GM23338 (cell line): Measurements from ENCODE around the gene AP5Z1. TPM values are rescaled to one million over a fixed set of nuclear protein-coding genes. Genes with fewer than 3 reads are reported as not detected.

ENCODE experiments used
- ATAC-seq: fragments of 200-7000 bp; cut with Tn5 transposase; 3 replicates; pipeline ENCODE4 v1.9.1; 2020
- DNase-seq: peaks from one replicate; pipeline ENCODE4 v3.0.0-alpha.2; 2015; ENCODE audit warnings: low spot score
- H2AFZ ChIP-seq: fragments of 200-600 bp; sonication (generic); 2 replicates; pipeline ENCODE4 v1.8.0; 2016; ENCODE audit warnings: antibody characterized with exemption, mild to moderate bottlenecking, moderate library complexity
- H3F3A ChIP-seq: fragments of 200-600 bp; sonication (generic); replicated peaks from 2 replicates; pipeline ENCODE4 v1.8.0; 2017; ENCODE audit warnings: antibody characterized with exemption, mixed run types, low read depth
- H3K27ac ChIP-seq: fragments of 200-600 bp; sonication (generic); 2 replicates; pipeline ENCODE4 v1.6.1; 2016; ENCODE audit warnings: low read depth
- H3K27me3 ChIP-seq: fragments of 200-600 bp; sonication (generic); 2 replicates; pipeline ENCODE4 v1.8.0; 2016; ENCODE audit warnings: mild to moderate bottlenecking, mixed run types, moderate library complexity; ENCODE audit not compliant: insufficient read depth
- H3K36me3 ChIP-seq: fragments of 200-600 bp; sonication (generic); 2 replicates; pipeline ENCODE4 v1.8.0; 2016; ENCODE audit warnings: mild to moderate bottlenecking; ENCODE audit not compliant: insufficient read depth
- H3K4me1 ChIP-seq: fragments of 200-600 bp; sonication (generic); 2 replicates; pipeline ENCODE4 v1.8.0; 2016; ENCODE audit warnings: mild to moderate bottlenecking, moderate library complexity; ENCODE audit not compliant: insufficient read depth
- H3K4me2 ChIP-seq: fragments of 200-600 bp; sonication (generic); 2 replicates; pipeline ENCODE4 v1.7.1; 2017; ENCODE audit warnings: mixed run types
- H3K4me3 ChIP-seq: fragments of 200-600 bp; sonication (generic); 2 replicates; pipeline ENCODE4 v1.6.1; 2016; ENCODE audit warnings: mixed run types
- H3K79me2 ChIP-seq: fragments of 200-600 bp; sonication (generic); replicated peaks from 2 replicates; pipeline ENCODE4 v1.8.0; 2017; ENCODE audit warnings: mild to moderate bottlenecking; ENCODE audit not compliant: insufficient read depth
- H3K9me2 ChIP-seq: fragments of 200-600 bp; sonication (generic); 2 replicates; pipeline ENCODE4 v1.8.0; 2017; ENCODE audit not compliant: insufficient read depth
- H4K20me1 ChIP-seq: fragments of 200-600 bp; sonication (generic); replicated peaks from 2 replicates; pipeline ENCODE4 v1.8.0; 2017; ENCODE audit warnings: mild to moderate bottlenecking; ENCODE audit not compliant: insufficient read depth
- H3K27ac Mint-ChIP-seq: 2 replicates; pipeline ENCODE4 v1.8.0; 2020; ENCODE audit warnings: inconsistent platforms, mild to moderate bottlenecking, moderate library complexity, mixed read lengths
- H3K27me3 Mint-ChIP-seq: 3 replicates; pipeline ENCODE4 v1.8.0; 2022; ENCODE audit warnings: low read depth, mild to moderate bottlenecking, moderate library complexity, mixed read lengths, inconsistent platforms; ENCODE audit not compliant: insufficient read depth, poor library complexity
- H3K36me3 Mint-ChIP-seq: 3 replicates; pipeline ENCODE4 v1.8.0; 2021; ENCODE audit warnings: low read depth, mild to moderate bottlenecking, inconsistent platforms, moderate library complexity, mixed read lengths
- H3K4me1 Mint-ChIP-seq: 3 replicates; pipeline ENCODE4 v1.8.0; 2020; ENCODE audit warnings: mild to moderate bottlenecking, inconsistent platforms, mixed read lengths
- H3K4me3 Mint-ChIP-seq: 3 replicates; pipeline ENCODE4 v1.8.0; 2021; ENCODE audit warnings: moderate library complexity, mild to moderate bottlenecking, inconsistent platforms, mixed read lengths
- H3K9me3 Mint-ChIP-seq: 3 replicates; pipeline ENCODE4 v1.8.0; 2020; ENCODE audit warnings: moderate library complexity, mild to moderate bottlenecking, inconsistent platforms, mixed read lengths
- CTCF ChIP-seq, 2 experiments: fragments of 200-600 bp in 1 of 2; sonication (generic) in 1 of 2; conservative IDR thresholded peaks; 2 replicates each; pipeline versions ENCODE4 v1.5.1 to v1.6.1; 2016 to 2017; ENCODE audit warnings: antibody characterized with exemption in 2 of 2, low read depth in 2 of 2, mild to moderate bottlenecking in 2 of 2, moderate library complexity in 1 of 2
- EZH2 ChIP-seq: fragments of 200-600 bp; sonication (generic); IDR thresholded peaks from one replicate; pipeline ENCODE4 v1.8.0; 2017; ENCODE audit warnings: antibody characterized with exemption, mild to moderate bottlenecking, low read depth; ENCODE audit not compliant: unreplicated experiment
- EZH2phosphoT487 ChIP-seq: fragments of 200-600 bp; sonication (generic); IDR thresholded peaks from one replicate; pipeline ENCODE4 v1.8.1; 2018; ENCODE audit warnings: antibody characterized with exemption; ENCODE audit not compliant: unreplicated experiment
- NANOG ChIP-seq: IDR thresholded peaks from 2 replicates; pipeline ENCODE4 v1.6.1; 2016; ENCODE audit warnings: antibody characterized with exemption, borderline replicate concordance
- ZNF114 ChIP-seq: fragments of 250-450 bp; sonication (Bioruptor Pico); IDR thresholded peaks from 2 replicates; pipeline ENCODE4 v1.5.0; 2020; ENCODE audit warnings: mild to moderate bottlenecking, moderate library complexity
- ZNF331 ChIP-seq: fragments of 250-450 bp; sonication (Bioruptor Pico); IDR thresholded peaks from 2 replicates; pipeline ENCODE4 v1.5.0; 2020; ENCODE audit warnings: low read depth, mild to moderate bottlenecking, moderate library complexity
- polyA plus RNA-seq: library from polyadenylated mRNA; unstranded; fragments of >200 nt; fragmentation: Nextera tagmentation; extraction: Ambion mirVana; gene quantifications from 2 replicates; pipeline ENCODE4 v1.2.1, GENCODE V29; 2016
- total RNA-seq: library from RNA; depleted of rRNA; stranded (reverse); fragments of >200 nt; shearing (Covaris generic); gene quantifications from 2 replicates; pipeline ENCODE4 v1.2.3, GENCODE V29; 2014
- TF ChIP-seq, protein P1 (sequence below): fragments of 250-450 bp; sonication (Bioruptor Pico); IDR thresholded peaks from 2 replicates; pipeline ENCODE4 v1.5.0; 2020; ENCODE audit warnings: mild to moderate bottlenecking, moderate library complexity

Gene AP5Z1
- total and polyA plus RNA-seq, 2 experiments from 2014 or later, result 16.3 to 31.2 TPM

GRCh38 chr7:4763091-4763793 is 12.2 kb upstream of the AP5Z1 start (continued):
- TF ChIP-seq CTCF (conservative IDR thresholded peaks at IDR 0.05; ENCODE audit: low read depth in 2 of 2) (no peak), ZNF331 (CRISPR knock-in tag) (no peak), EZH2 (no peak)

DNA sequence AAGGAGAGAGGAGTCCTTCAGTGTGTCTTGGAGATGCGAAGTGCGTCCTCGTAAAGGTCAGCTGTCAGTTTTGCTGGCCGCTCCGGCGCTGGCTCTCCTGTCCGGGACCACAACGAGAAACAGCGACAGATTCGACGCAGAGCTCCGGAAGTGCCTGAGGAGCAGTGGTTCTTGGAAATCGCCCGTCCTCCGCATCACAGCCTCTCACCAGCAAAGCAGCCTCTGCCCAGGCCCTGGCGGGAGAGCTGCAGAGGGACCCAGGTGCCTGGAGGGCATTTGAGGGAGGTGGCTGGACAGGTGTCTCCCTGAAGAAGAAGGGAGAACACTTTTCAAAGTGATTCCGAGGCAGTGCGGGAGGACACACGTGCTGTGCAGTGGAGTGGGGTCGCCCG is 11.6 kb upstream of the AP5Z1 start:
- Mint-ChIP-seq H3K9me3 (no peaks in the 10 kb centered on the region; the same call in 2 of the 3 replicates), H3K4me3 (no peak overlapping the region), H3K27ac (no peak overlapping the region), H3K36me3 (peaks cover 8% of the 10 kb centered on the region; the same call in 2 of the 3 replicates), H3K4me1 (no peaks in the 10 kb centered on the region), H3K27me3 (peaks cover 7% of the 10 kb centered on the region)
- ATAC-seq (no peak), DNase-seq (no peak)
- H3K4me3 ChIP-seq, result no peak overlapping the region
- no peak for TF ChIP-seq NANOG
- no peaks in the 10 kb centered on the region for H3K27me3 ChIP-seq
- H4K20me1 ChIP-seq, result no peaks in the 10 kb centered on the region; the same call in none of the 2 replicates
- H3K36me3 ChIP-seq, result no peaks in the 10 kb centered on the region; the same call in 1 of the 2 replicates
- H3K4me2 ChIP-seq, result no peak overlapping the region
- no peaks in the 10 kb centered on the region for H3K79me2 ChIP-seq
- H3F3A ChIP-seq, result no peaks in the 10 kb centered on the region
- no peak overlapping the region for H3K27ac ChIP-seq
- no peaks in the 10 kb centered on the region for H3K4me1 ChIP-seq
- H3K9me2 ChIP-seq, result no peaks in the 10 kb centered on the region
- H2AFZ ChIP-seq, result no peak overlapping the region

- ATAC-seq, result no peak
- H3K79me2 ChIP-seq, result no peaks in the 10 kb centered on the region
- Mint-ChIP-seq H3K4me1 (no peaks in the 10 kb centered on the region), H3K4me3 (no peak overlapping the region; the same call in 2 of the 3 replicates), H3K27me3 (peaks cover 7% of the 10 kb centered on the region), H3K27ac (no peak overlapping the region), H3K9me3 (no peaks in the 10 kb centered on the region; the same call in 2 of the 3 replicates), H3K36me3 (peaks cover 8% of the 10 kb centered on the region; the same call in 2 of the 3 replicates)
- no peaks in the 10 kb centered on the region for H3K27me3 ChIP-seq
- H3K27ac ChIP-seq, result no peak overlapping the region
- H4K20me1 ChIP-seq, result no peaks in the 10 kb centered on the region; the same call in none of the 2 replicates
- no peaks in the 10 kb centered on the region; the same call in 1 of the 2 replicates for H3K36me3 ChIP-seq
- H2AFZ ChIP-seq, result no peak overlapping the region
- no peaks in the 10 kb centered on the region for H3K9me2 ChIP-seq
- DNase-seq, result no peak
- no peaks in the 10 kb centered on the region for H3K4me1 ChIP-seq
- no peak overlapping the region for H3K4me3 ChIP-seq
- H3F3A ChIP-seq, result no peaks in the 10 kb centered on the region
- no peak overlapping the region for H3K4me2 ChIP-seq
- TF ChIP-seq ZNF114 (CRISPR knock-in tag) (no peak), CTCF (conservative IDR thresholded peaks at IDR 0.05; ENCODE audit: low read depth in 2 of 2) (no peak), NANOG (no peak), ZNF331 (CRISPR knock-in tag) (no peak), EZH2phosphoT487 (no peak)
- TF ChIP-seq, protein P1, sequence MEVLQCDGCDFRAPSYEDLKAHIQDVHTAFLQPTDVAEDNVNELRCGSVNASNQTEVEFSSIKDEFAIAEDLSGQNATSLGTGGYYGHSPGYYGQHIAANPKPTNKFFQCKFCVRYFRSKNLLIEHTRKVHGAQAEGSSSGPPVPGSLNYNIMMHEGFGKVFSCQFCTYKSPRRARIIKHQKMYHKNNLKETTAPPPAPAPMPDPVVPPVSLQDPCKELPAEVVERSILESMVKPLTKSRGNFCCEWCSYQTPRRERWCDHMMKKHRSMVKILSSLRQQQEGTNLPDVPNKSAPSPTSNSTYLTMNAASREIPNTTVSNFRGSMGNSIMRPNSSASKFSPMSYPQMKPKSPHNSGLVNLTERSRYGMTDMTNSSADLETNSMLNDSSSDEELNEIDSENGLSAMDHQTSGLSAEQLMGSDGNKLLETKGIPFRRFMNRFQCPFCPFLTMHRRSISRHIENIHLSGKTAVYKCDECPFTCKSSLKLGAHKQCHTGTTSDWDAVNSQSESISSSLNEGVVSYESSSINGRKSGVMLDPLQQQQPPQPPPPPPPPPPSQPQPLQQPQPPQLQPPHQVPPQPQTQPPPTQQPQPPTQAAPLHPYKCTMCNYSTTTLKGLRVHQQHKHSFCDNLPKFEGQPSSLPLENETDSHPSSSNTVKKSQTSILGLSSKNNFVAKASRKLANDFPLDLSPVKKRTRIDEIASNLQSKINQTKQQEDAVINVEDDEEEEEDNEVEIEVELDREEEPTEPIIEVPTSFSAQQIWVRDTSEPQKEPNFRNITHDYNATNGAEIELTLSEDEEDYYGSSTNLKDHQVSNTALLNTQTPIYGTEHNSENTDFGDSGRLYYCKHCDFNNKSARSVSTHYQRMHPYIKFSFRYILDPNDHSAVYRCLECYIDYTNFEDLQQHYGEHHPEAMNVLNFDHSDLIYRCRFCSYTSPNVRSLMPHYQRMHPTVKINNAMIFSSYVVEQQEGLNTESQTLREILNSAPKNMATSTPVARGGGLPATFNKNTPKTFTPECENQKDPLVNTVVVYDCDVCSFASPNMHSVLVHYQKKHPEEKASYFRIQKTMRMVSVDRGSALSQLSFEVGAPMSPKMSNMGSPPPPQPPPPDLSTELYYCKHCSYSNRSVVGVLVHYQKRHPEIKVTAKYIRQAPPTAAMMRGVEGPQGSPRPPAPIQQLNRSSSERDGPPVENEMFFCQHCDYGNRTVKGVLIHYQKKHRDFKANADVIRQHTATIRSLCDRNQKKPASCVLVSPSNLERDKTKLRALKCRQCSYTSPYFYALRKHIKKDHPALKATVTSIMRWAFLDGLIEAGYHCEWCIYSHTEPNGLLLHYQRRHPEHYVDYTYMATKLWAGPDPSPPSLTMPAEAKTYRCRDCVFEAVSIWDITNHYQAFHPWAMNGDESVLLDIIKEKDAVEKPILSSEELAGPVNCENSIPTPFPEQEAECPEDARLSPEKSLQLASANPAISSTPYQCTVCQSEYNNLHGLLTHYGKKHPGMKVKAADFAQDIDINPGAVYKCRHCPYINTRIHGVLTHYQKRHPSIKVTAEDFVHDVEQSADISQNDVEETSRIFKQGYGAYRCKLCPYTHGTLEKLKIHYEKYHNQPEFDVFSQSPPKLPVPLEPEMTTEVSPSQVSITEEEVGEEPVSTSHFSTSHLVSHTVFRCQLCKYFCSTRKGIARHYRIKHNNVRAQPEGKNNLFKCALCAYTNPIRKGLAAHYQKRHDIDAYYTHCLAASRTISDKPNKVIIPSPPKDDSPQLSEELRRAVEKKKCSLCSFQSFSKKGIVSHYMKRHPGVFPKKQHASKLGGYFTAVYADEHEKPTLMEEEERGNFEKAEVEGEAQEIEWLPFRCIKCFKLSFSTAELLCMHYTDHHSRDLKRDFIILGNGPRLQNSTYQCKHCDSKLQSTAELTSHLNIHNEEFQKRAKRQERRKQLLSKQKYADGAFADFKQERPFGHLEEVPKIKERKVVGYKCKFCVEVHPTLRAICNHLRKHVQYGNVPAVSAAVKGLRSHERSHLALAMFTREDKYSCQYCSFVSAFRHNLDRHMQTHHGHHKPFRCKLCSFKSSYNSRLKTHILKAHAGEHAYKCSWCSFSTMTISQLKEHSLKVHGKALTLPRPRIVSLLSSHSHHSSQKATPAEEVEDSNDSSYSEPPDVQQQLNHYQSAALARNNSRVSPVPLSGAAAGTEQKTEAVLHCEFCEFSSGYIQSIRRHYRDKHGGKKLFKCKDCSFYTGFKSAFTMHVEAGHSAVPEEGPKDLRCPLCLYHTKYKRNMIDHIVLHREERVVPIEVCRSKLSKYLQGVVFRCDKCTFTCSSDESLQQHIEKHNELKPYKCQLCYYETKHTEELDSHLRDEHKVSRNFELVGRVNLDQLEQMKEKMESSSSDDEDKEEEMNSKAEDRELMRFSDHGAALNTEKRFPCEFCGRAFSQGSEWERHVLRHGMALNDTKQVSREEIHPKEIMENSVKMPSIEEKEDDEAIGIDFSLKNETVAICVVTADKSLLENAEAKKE (CRISPR knock-in tag), result no peak
Observed at GRCh38 chr7:4764402-4765007, 10.9 kb upstream of the AP5Z1 start.
